Transverse colon (tissue), 4 donors: ENCODE data around the gene DNMBP. TPM values are rescaled to one million over a fixed set of nuclear protein-coding genes. Genes with fewer than 3 reads are reported as not detected.

Experiments
- DNase-seq: peaks from one replicate; pipeline ENCODE4 v3.0.0-alpha.2; 2019
- H3K27ac ChIP-seq, 4 donors: fragments of 200-600 bp; sonication (generic); 2 replicates each; pipeline ENCODE4 v1.5.1; 2016 to 2018; ENCODE audit warnings: inconsistent platforms in 4 of 4
- H3K27me3 ChIP-seq: fragments of 200-600 bp; sonication (generic); 2 replicates; pipeline ENCODE4 v1.5.1; 2017; ENCODE audit warnings: inconsistent platforms
- H3K36me3 ChIP-seq, 4 donors: fragments of 200-600 bp; sonication (generic); 2 replicates each; pipeline ENCODE4 v1.5.1; 2017 to 2019; ENCODE audit warnings: inconsistent platforms in 4 of 4
- H3K4me1 ChIP-seq, 4 donors: fragments of 200-600 bp; sonication (generic); 2 replicates each; pipeline ENCODE4 v1.5.1; 2017 to 2020; ENCODE audit warnings: inconsistent platforms in 4 of 4
- H3K4me3 ChIP-seq, 4 donors: fragments of 200-600 bp; sonication (generic); 1 replicate in 1 of 4; 2 replicates in 3 of 4; pipeline versions ENCODE4 v1.5.1 to v1.6.1; 2017 to 2019; ENCODE audit warnings: inconsistent platforms in 4 of 4
- H3K9me3 ChIP-seq, 2 donors: fragments of 200-600 bp; sonication (generic); 2 replicates each; pipeline ENCODE4 v1.5.1; 2017 to 2019; ENCODE audit warnings: inconsistent platforms in 2 of 2
- EP300 ChIP-seq: sonication (generic); formaldehyde crosslinking; IDR thresholded peaks from one replicate; pipeline ENCODE4 v1.6.1; 2017; ENCODE audit warnings: antibody characterized with exemption, low read depth
- POLR2A ChIP-seq: fragments of 450-650 bp; IDR thresholded peaks from one replicate; pipeline ENCODE4 v1.6.1; 2016; ENCODE audit warnings: antibody characterized with exemption, mild to moderate bottlenecking, moderate library complexity
- POLR2AphosphoS5 ChIP-seq, 3 donors: sonication (generic); formaldehyde crosslinking; IDR thresholded peaks; one replicate each; pipeline ENCODE4 v1.6.1; 2016; ENCODE audit warnings: antibody characterized with exemption in 3 of 3
- WGBS, 2 donors: methylation state at CpG; one replicate each; pipeline ENCODE4 v1.1.5; 2018; ENCODE audit warnings: low coverage in 1 of 2; 5-methylcytosine and 5-hydroxymethylcytosine counted together
- in situ Hi-C, 4 donors: fragments of 200-750 bp; cut with MboI; loops; one replicate each; pipeline versions ENCODE4 v1.15.0 to v1.15.1; 2017; ENCODE audit warnings: low sequenced_read_pairs in 3 of 4, low pct_ligation_motif_present in 1 of 4, low pct_unique_long_range_greater_than_20kb in 1 of 4
- intact Hi-C: fragments of 100-400 bp; cut with DNase I; formaldehyde crosslinking; loops from one replicate; pipeline ENCODE4 v1.15.1; 2023; ENCODE audit warnings: low total_unique reads
- total RNA-seq, 4 donors: library from RNA; depleted of rRNA; stranded (reverse); fragments of >200 nt; gene quantifications; one replicate each; pipeline ENCODE4 v1.1.0, GENCODE V29; 2016
- TF ChIP-seq, protein P1 (sequence below), 5 experiments: fragments of 200-600 bp in 3 of 5; fragments of 450-650 bp in 2 of 5; sonication (generic) in 3 of 5; IDR thresholded peaks; 1 replicate in 2 of 5; 2 replicates in 3 of 5; pipeline ENCODE4 v1.5.1; 2016 to 2017; ENCODE audit warnings: antibody characterized with exemption in 5 of 5, inconsistent platforms in 3 of 5, mild to moderate bottlenecking in 2 of 5, moderate library complexity in 1 of 5

The DNMBP gene
- total RNA-seq, 4 donors from 2014 or later = 38.5 to 68.5 (median 48.0) TPM

DNA sequence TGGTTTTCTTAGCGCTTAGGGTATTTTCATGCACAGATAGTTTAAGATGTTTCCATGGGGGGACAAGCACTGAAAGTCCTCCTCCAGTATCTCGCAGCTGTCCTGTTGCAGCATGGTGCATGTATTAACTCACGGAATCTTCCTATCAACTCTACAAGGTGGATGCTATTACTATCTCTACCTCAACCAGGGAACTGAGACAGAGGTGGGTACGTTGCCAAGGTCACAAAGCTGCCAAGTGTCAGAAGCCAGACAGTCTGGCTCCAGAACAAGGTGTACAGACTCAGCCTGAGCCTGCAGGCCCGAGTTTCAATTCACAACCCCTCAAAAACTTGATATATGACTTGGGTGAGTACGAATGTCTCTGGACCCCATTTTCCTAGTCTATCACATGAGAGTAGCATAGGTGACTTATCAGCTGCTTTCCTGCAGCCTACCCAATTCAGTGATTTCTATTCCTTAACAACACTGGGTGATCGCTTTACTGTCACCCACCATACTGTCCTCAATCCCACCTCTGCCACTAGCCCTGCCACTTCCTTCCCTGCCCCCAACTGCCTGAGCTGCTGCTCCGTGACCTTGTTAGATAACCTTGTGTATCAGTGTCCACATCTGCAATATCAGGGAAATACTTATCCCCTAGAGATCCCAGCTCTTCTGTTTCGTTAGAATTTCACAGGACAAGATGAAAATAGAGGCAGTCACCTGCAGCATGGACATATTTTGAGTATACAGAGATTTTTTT, 135.2 kb downstream of the DNMBP start:
- peaks cover 0 to 39% (median 19%) of the 10 kb centered on the region in 4 donors for H3K36me3 ChIP-seq
- no peaks in the 10 kb centered on the region for H3K9me3 ChIP-seq
- H3K4me1 ChIP-seq = no peaks in the 10 kb centered on the region
- H3K4me3 ChIP-seq = no peak overlapping the region
- intact Hi-C loops = no loop called here
- no peak for DNase-seq
- no peak for TF ChIP-seq EP300
- no peak for TF ChIP-seq POLR2AphosphoS5 (IDR thresholded peaks at IDR 0.05)
- TF ChIP-seq, protein P1, sequence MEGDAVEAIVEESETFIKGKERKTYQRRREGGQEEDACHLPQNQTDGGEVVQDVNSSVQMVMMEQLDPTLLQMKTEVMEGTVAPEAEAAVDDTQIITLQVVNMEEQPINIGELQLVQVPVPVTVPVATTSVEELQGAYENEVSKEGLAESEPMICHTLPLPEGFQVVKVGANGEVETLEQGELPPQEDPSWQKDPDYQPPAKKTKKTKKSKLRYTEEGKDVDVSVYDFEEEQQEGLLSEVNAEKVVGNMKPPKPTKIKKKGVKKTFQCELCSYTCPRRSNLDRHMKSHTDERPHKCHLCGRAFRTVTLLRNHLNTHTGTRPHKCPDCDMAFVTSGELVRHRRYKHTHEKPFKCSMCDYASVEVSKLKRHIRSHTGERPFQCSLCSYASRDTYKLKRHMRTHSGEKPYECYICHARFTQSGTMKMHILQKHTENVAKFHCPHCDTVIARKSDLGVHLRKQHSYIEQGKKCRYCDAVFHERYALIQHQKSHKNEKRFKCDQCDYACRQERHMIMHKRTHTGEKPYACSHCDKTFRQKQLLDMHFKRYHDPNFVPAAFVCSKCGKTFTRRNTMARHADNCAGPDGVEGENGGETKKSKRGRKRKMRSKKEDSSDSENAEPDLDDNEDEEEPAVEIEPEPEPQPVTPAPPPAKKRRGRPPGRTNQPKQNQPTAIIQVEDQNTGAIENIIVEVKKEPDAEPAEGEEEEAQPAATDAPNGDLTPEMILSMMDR (IDR thresholded peaks at IDR 0.05) = no peak
- no peak for TF ChIP-seq POLR2A
- no peaks in the 10 kb centered on the region for H3K27me3 ChIP-seq
- in situ Hi-C loops = no loop called here
- 81 to 100% methylated on average over 2 to 9 of the region's 9 CpGs for WGBS, 2 donors
- H3K27ac ChIP-seq = no peak overlapping the region

DNA sequence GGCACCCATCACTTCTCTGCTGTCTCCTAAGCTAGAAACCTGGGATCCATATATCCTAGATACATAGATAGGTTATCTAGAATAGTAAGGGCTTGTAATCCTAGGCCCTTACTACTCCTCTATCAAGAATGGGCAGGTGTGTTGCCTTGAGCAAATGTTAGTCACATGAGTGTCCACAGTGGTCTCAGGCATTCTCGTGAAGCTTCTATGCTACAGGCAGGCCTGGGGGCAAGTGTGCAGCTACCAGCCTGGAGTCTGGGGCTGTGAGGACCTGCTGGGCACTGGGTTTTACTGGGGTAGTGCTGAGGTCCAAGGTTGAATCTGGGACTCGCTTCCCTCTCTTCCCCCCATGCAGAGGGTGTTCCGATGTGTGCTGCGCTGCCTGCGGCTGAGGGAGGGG, 135.9 kb downstream of the DNMBP start:
- in situ Hi-C loops = no loop called here
- no peak overlapping the region for H3K27ac ChIP-seq
- intact Hi-C loops = no loop called here
- no peak for DNase-seq
- 96% methylated on average over 5 of the region's 5 CpGs; no CpG with 5 or more reads in 1 of the 2 donors for WGBS, 2 donors
- no peak for TF ChIP-seq EP300
- TF ChIP-seq POLR2A = no peak
- TF ChIP-seq POLR2AphosphoS5 (IDR thresholded peaks at IDR 0.05) = no peak
- TF ChIP-seq, protein P1 (IDR thresholded peaks at IDR 0.05) = no peak
- H3K27me3 ChIP-seq = no peaks in the 10 kb centered on the region
- no peaks in the 10 kb centered on the region for H3K4me1 ChIP-seq
- H3K9me3 ChIP-seq = no peaks in the 10 kb centered on the region
- H3K4me3 ChIP-seq = no peak overlapping the region
- peaks cover 0 to 34% (median 16%) of the 10 kb centered on the region in 4 donors for H3K36me3 ChIP-seq

DNA sequence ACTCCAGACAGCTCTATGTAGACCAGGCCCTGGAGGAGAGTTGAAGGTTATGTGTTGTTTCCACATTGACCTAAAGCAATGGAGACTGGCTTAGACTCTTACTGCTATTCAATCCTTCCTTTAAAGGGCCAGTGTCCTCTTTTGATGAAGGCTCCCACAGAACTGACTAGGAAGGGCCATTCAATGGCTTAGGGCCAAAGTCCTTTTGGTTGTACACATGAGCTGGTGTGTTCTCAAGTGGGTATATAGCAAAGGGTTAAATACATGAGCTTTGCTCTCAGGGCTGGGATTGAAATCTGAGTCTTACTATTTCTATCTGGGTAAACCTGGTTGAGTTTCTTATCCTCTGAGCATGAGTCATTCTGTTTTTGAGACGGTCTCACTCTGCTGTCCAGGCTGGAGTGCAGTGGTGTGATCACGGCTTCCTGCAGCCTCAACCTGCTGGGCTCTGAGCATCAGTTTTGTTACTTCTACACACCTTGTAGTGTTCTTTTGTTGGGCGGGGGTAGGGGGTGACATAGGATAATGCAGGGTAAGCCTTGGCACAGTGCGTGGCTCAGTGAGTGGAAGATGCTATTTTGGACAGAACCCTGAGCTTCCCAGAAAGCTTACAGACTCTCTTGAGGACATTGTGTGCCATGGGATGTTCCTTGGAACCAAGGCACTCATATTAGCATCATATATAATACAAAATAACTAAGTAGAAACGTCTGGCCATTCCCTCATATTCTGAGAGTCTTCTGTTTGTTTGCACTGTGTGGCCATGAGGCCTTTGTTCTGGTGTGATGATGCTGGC, 137.2 kb downstream of the DNMBP start:
- H3K4me3 ChIP-seq = no peak overlapping the region
- in situ Hi-C loops = no loop called here
- intact Hi-C loops = no loop called here
- no peak for TF ChIP-seq POLR2AphosphoS5 (IDR thresholded peaks at IDR 0.05)
- TF ChIP-seq EP300 = no peak
- TF ChIP-seq, protein P1 (IDR thresholded peaks at IDR 0.05) = no peak
- no peak for TF ChIP-seq POLR2A
- H3K4me1 ChIP-seq = no peaks in the 10 kb centered on the region
- H3K36me3 ChIP-seq = peaks cover 0 to 22% (median 10%) of the 10 kb centered on the region in 4 donors
- 65% methylated on average over 5 of the region's 5 CpGs; no CpG with 5 or more reads in 1 of the 2 donors for WGBS, 2 donors
- H3K9me3 ChIP-seq = no peaks in the 10 kb centered on the region
- DNase-seq = no peak
- no peaks in the 10 kb centered on the region for H3K27me3 ChIP-seq
- H3K27ac ChIP-seq = no peak overlapping the region

DNA sequence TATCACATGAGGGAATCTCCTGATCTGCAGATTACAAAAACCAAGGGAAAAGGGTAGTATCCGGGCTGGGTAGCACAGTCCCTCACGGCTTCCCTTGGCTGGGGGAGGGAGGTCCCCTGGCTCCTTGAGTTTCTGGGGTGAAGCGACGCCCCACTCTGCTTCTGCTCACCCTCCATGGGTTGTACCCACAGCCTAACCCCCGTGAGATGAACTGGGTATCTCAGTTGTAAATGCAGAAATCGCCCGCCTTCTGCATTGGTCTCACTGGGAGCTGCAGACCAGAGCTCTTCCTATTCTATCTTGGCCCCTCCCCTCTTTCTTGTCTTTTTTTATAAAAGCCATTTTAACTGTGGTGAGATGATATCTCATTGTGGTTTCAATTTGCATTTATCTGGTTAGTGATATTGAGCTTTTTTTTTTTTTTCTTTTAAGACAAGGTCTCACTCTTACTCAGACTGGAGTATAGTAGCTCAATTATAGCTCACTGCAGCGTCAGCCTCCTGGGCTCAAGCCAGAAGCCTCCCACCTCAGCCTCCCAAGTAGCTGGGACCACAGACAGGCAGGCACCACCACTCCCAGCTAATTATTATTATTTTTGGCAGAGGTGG, 139.5 kb downstream of the DNMBP start:
- intact Hi-C loops (no loop called here), in situ Hi-C loops (no loop called here)

More for the DNA sequence above, 139.5 kb downstream of the DNMBP start:
- TF ChIP-seq EP300 = no peak
- no peak for TF ChIP-seq POLR2AphosphoS5 (IDR thresholded peaks at IDR 0.05)
- TF ChIP-seq POLR2A = no peak
- TF ChIP-seq, protein P1 (IDR thresholded peaks at IDR 0.05) = no peak
- Histone ChIP-seq H3K27ac (no peak overlapping the region), H3K27me3 (no peaks in the 10 kb centered on the region), H3K4me3 (no peak overlapping the region), H3K4me1 (no peaks in the 10 kb centered on the region), H3K36me3 (peaks cover 0 to 2% (median 0%) of the 10 kb centered on the region in 4 donors), H3K9me3 (no peaks in the 10 kb centered on the region)
- WGBS, 2 donors = 73% methylated on average over 8 of the region's 8 CpGs; no CpG with 5 or more reads in 1 of the 2 donors
- no peak for DNase-seq
